ENCODE measurements around the gene SLC25A45.
A peak's percentile ranks its signal among the peaks of the same experiment; 100 is the strongest.
"Not testable (repeated sequence)": the region's sequence is repeated elsewhere in the genome, so short reads cannot be mapped to it uniquely, and the experiment has no call there.

Gene SLC25A45

DNA sequence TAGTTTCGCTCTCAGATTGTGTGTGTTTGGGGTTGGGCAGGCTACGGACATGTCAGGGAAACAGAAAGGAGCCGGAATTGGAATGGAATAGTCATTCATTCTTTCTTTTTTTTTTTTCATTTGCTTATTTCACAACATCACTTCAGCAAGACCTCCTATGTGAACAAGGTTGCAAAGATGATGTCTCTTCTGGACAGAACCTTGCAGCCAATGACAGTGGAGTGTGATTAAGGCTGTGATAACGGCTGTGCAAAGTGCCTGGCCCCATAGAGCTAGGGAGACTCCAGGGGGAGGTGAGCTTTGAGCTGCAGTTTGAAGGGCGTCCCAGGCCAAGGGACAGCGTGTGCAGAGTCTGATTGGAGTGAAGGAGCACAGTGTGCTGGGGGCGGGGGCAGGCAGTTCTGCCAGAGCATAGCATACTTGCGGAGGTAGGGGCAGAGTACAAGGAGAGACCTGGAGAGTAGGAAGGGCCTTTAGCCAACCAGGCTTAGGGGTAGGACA lies 24.5 kb downstream of the SLC25A45 start:
- no peak for DNase-seq (ENCODE audit: low spot score)

DNA sequence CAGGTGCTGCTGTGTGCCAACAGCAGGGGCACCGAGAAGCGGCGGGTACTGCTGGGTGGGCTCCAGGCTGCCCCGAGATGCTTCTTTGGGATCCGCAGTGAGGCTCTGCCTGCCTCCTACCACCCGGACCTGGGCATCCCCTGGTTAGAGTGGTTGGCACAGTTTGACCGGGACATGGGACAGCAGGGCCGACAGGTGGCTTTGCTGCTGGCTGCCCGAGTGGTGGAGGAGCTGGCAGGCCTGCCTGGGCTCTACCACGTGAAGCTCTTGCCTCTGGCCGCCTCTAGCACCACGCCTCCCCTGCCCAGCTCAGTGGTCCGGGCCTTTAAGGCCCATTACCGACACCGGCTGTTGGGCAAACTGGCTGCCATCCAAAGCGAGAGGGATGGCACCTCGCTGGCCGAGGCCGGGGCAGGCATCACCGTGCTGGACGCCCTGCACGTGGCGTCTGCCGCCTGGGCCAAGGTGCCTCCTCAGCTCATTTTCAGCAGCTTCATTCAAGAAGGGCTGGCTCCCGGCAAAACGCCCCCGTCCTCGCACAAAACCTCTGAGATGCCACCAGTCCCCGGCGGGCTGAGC lies 26.0 kb downstream of the SLC25A45 start:
- no peak for DNase-seq (ENCODE audit: low spot score)

DNA sequence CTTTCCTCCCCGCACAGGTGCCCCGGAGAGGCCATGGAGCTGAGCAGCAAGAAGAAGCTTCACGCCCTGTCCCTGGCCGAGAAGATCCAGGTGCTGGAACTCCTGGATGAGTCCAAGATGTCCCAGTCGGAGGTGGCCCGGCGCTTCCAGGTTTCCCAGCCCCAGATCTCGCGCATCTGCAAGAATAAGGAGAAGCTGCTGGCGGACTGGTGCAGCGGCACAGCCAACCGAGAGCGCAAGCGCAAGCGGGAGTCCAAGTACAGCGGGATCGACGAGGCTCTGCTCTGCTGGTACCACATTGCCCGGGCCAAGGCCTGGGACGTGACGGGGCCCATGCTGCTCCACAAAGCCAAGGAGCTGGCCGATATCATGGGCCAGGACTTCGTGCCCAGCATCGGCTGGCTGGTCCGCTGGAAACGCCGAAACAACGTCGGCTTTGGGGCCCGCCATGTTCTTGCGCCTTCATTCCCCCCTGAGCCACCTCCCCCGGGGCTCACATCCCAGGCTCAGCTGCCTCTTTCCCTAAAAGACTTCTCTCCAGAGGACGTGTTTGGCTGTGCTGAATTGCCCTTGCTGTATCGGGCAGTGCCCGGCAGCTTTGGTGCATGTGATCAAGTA lies 26.6 kb downstream of the SLC25A45 start:
- no peak for DNase-seq (ENCODE audit: low spot score)

DNA sequence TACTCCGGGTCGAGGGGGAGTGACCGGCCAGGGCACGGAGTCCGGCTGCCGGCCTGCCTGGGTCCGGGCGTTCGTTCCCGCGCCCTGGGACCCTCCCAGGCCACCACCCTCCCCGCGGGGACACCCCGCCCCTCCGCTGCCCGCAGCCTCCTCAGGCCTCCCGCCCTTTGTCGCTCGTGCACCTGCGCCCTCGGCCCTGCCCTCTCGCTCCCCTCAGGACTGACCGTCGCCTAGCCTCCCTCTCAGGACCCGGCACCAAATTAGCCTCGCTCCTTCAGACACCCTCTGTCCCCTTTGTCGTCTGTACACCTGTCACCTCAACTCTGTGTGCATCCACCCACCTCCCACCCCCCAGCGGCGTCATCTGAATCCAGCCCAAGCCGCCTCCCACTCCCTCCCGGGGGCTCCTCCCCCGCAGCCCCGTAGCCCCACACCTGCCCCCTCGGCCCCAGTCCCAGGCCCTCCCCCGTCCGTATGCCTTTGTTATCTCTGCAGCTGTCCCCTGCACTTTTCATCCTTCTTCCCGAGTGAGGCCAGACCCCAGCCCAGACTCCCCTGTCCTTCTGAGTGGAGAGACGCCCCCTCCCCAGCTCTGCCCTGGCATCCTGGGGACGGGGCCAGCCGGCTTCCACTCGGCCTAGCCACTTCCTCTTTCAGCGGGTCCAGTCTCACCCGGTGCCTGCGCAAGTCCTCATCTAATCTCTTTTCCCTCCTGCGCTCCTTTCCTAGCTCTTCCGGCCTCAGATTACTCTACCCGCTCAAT lies 27.3 kb downstream of the SLC25A45 start:
- no peak for DNase-seq (ENCODE audit: low spot score)

DNA sequence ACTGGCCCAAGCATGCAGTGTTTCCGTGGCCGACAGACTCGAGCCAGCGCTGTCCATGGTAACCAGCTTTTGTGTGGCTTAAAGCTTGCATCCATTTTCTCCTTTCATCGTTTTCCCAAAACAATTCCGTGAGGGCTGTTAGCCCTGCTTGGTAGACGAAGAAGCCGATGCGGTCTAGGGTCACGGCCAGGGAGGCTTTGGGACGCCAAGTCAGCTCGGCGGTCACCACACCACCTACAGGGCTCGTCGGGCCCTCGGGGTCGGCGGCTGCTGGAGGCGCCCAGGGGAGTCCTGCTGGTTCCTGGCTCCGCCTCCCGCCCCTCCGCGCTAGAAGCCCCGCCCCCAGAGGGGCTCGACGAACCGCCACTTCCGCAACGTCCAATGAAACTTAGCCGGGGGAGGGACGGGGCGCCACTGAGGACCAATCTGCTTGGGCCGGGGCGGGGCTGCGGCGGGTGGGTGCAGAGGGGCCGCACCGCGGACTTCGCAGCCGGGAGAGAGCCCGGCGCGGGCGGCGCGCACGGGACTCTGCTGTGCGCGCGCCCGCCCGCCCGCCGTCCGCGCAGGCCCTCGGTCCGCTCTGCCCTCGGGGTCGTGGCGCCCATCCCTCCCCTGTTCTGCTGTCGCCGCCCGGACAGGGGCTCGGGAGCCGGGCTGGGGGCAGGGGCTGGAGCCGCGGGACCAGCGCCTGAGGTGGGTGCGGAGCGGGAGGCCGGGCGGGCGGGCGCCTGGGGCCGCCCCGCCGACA lies 28.0 kb downstream of the SLC25A45 start, which contains the start of gene TIGD3:
TIGD3 (plus strand) TSS at position 487 of the 748 bp plus-strand sequence. CDS start 1,058 bp downstream, outside the sequence.
- DNase-seq (ENCODE audit: low spot score) = peak; percentile 91

DNA sequence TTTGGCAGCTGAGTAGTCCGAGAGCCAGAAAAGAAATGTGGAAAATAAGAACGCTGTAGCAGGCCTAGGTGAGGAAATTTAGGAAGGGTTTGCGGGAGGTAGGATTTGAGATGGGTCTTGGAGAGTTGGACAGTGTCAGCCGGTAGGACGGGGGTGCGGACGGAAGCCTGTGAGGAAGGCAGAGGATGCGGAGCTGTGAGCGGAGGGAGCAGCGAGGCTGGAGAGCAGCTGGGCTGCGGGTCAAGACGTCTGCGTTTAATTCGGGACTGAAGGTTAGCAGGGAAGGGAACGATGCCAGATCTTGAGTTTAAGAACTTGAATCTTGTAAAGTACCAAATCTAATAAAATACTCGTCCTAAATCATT lies 28.6 kb downstream of the SLC25A45 start:
- DNase-seq (ENCODE audit: low spot score) = no peak

DNA sequence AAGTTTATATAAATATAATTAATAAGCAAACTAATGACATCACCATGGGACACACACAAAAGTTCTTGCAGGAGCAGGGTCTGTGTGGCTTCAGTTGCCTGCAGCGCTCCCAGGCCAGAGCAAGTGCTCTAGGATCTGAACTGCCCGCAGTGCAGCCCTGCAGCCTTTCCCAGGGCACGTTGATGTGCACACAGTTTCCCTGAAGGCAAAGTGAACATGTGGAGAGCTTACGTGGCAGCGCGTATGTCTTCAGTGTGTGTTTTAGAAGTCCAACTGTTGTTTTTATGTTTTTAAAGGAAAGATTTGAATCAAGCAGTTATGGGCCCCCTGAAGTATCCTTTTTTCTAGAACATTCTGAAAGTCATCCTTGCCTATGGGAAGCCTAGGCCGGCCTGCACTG lies 29.1 kb downstream of the SLC25A45 start:
- no peak for DNase-seq (ENCODE audit: low spot score)

DNA sequence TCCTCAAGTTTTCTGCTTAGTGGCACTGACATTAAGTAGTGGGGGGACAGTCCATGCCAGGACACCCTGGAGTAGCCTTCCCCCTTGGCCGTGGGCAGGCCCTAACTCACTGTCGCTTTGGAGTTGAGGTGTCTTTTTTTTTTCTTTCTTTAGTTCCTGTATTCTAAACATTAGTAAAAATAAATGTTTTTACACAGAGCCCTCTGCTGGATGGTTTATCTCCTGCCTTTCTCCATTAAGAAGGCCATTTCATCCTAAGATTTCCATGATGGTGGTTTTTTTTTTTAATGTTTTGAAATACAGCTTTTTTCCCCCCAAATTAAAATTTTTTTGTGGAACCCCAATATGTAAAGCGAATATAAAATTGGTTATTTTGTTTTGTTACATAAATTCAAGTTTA lies 29.7 kb downstream of the SLC25A45 start:
- DNase-seq (ENCODE audit: low spot score) = no peak

DNA sequence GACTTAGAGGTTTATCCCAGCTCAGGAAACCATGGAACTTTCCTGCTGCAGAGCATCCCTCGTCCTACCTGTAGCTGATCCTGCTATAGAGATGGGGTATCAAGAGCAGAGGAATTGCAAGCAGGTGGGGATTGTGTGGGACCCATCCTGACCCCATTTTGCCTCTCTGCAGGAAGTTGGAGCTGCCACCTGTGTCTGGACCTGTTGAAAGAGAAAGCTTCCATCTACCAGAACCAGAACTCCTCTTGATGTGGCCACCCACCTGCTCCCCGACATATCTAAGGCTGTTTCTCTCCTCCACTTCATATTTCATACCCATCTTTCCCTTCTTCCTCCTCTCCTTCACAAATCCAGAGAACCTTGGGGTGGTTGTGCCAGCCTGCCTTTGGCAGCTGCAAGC lies 30.9 kb downstream of the SLC25A45 start:
- no peak for DNase-seq (ENCODE audit: low spot score)

DNA sequence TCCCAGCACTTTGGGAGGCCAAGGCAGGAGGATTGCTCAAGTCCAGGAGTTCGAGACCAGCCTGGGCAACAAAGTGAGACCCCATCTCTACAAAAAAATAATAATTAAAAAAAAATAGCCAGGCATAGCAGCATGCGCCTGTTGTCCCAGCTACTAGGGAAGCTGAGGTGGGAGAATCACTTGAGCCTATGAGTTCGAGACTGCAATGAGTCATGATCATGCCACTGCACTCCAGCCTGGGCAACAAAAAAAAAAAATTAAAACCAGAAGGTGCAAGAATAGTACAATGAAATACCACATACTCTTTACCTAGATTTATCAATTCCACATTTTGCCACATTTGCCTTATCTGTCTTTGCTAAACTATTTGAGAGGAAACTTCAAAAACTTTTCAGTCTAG lies 40.6 kb downstream of the SLC25A45 start:
- no peak for DNase-seq (ENCODE audit: low spot score)

DNA sequence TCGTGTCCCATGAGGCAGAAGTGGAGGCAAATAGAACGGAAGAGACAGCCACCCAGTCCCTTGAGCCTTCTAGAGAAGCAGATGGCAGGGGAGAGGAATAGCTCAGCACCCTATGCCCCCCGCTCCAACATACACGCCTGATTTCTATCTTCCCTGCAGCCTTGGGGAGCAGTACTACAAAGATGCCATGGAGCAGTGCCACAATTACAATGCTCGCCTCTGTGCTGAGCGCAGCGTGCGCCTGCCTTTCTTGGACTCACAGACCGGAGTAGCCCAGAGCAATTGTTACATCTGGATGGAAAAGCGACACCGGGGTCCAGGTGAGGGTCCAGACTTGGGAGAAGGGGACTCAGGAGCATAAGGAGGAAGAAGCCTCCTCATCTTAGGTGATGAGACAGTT lies 42.2 kb downstream of the SLC25A45 start:
- DNase-seq (ENCODE audit: low spot score) = no peak

DNA sequence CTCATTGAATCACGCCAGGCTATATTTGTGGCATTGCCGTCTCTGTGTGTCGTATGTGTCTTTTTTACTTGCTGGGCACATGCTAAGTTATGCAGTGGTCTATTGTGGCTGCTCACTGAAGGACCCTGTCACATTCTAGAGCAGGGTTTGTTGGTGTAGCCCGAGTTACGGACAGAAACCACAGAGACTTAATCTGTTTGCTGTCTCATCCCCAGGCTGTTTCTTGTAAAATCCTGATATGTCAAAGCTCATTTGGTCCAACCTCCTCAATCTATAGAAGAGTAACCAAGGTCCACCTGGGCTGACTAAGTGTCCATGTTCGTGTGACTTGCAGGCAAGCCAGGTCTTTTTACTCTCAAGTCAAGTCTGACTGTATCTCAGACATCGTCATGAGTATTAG lies 43.8 kb downstream of the SLC25A45 start:
- no peak for DNase-seq (ENCODE audit: low spot score)

DNA sequence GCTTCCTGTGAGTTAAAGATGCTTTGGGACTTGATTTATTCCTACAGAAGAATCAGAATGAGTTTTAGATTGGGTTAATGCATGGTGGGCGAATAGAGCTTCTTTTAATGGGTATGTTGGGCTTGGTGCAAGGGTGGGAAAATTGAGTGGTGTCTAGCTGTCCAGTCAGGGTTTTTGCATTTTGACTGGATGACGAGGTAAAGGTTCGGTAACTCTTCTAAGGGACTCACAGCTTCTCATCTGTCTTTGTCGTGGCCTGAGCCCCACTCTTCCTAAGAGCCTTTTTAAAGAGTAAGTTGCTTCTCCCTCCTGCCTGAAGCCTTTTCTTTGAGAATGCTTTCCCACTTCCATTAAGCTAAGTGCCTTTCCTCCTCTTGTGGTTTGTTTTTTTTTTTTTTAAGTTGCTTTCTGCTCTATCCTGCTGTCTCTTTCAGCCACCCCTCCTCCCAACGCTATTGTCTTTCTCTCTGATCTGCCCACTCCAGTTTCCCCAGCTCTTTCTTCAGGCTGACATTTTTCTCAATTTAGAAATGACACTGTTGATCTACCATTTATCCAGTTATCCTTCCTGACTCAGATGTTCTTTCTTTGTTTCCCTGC lies 47.6 kb downstream of the SLC25A45 start:
- DNase-seq (ENCODE audit: low spot score) = no peak

DNA sequence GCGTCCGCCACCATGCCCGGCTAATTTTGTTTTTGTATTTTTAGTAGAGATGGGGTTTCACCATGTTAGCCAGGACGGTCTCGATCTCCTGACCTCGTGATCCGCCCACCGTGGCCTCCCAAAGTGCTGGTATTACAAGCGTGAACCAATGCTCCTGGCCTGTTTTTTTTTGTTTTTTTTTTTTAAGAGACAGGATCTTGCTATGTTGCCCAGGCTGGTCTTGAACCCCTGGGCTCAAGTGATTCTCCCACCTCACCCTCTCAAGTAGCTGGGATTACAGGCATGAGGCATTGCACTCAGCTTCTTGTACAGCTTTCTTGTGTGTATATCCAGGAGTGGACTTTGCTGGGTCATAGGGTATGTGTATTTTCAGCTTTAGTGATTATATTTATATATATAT lies 49.9 kb downstream of the SLC25A45 start:
- DNase-seq (ENCODE audit: low spot score) = not testable (repeated sequence)

DNA sequence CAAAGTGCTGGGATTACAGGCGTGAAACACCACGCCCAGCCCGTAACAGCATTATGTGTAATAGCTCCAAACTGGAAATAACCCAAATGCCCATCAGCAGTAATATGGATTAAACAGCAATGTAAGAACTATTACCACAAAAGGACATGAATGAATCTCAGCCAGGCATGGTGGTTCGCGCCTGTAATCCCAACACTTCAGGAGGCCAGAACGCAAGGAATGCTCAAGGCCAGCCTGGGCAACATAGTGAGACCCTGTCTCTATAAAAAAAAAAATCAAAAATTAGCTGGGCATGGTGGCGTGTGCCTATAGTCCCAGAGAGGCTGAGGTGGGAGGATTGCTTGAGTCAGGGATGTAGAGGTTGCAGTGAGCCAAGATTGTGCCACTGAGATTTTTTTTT lies 51.9 kb downstream of the SLC25A45 start:
- DNase-seq (ENCODE audit: low spot score) = no peak

DNA sequence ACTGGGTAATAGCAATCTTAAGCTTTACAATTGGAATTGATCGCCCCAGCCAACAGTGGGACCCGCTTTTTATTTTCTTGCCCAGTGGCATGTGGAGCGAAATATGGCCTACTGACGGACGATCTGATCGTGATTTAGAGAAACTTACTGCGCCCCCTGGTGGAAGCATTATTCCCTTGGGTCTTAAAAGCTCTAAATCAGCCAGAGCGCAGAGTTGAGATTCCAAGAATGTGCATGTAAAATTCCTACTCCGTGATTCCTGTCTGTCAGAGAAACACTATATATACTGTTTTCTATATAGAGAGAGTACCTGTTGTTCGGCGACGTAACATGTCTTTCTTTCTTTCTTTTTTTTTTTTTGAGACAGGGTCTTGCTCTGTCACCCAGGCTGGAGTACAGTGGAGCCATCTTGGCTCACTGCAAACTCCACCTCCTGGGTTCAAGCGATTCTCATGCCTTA lies 52.5 kb downstream of the SLC25A45 start:
- DNase-seq (ENCODE audit: low spot score) = peak; percentile 88

DNA sequence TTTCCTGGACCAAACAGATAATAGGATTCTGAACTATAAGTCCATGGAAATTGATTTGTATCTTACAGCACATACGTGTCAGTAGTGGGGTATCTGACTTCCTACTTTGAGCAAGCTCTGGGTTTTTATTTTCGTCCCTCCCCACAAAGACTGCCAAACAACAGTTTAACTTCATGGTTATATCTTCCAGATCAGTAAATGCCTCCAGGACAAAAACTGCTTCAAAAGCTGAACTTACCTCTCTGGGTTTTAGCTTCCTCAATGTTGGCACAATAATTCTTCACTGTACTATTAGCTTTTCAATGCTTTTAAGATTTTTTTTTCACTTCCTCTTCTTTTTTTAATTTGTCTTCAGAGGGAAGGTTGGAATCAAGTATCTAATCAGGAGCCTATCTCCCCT lies 53.0 kb downstream of the SLC25A45 start:
- peak; percentile 37 for DNase-seq (ENCODE audit: low spot score)

DNA sequence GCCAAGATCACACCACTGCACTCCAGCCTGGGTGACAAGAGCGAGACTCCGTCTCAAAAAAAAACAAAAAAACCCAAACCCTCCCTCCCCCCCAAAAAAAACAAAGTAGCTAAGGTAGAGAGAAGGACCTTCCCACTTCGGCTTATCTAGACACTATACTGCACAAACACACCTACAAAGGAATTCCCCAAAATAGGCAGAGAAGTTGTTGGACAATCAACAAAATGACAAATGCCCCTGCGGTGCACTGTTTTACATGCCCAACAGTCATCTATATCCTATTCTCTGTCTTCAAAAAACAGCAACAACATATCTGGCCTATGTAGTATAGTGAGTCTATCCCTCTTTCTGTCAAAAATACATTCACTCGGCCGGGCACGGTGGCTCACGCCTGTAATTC lies 55.4 kb downstream of the SLC25A45 start:
- DNase-seq (ENCODE audit: low spot score) = no peak

DNA sequence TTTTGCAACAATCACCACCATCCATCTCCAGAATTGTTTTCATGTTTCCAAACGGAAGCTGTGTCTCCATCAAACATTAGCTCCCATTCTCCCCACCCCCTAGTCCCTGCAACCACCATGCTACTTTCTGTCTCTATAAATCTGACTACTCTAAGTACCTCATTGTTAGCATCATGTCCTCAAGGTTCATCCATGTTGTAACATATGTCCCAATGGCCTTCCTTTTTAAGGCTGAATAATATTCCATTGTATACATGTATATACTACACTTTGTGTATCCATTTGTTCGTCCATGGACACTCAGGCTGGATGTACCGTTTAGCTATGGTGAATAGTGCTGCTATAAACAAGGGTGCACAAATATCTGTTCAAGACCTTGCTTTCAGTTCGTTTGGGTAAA lies 57.0 kb downstream of the SLC25A45 start:
- DNase-seq (ENCODE audit: low spot score) = no peak

All from kidney capillary endothelial cell (primary cell).